WTC11 (cell line): ENCODE data around the gene RASSF4. TPM values are rescaled to one million over a fixed set of nuclear protein-coding genes. Genes with fewer than 3 reads are reported as not detected.
"Not testable (repeated sequence)": the region's sequence is repeated elsewhere in the genome, so short reads cannot be mapped to it uniquely, and the experiment has no call there.

ENCODE experiments used
- ATAC-seq: fragments of 200-7000 bp; cut with Tn5 transposase; 2 replicates; pipeline ENCODE4 v1.10.0; 2021; ENCODE audit warnings: mild to moderate bottlenecking, moderate library complexity
- CTCF ChIA-PET: fragments of 300-600 bp; sonication (Branson Sonifier 250); formaldehyde crosslinking; loops from one replicate; lab custom pipeline; 2021; ENCODE audit warnings: antibody characterized with exemption; lab: Charles Lee
- POLR2A ChIA-PET: fragments of 350-600 bp; sonication (Branson Sonifier 250); formaldehyde crosslinking; loops from one replicate; lab custom pipeline; 2021; ENCODE audit warnings: antibody characterized with exemption; lab: Charles Lee
- DNase-seq: peaks from one replicate; pipeline ENCODE4 v3.0.0; 2021; ENCODE audit warnings: low spot score
- H3K27ac Mint-ChIP-seq: 2 replicates; pipeline ENCODE4 v1.8.0; 2021; ENCODE audit warnings: mixed read lengths
- H3K27me3 Mint-ChIP-seq: 2 replicates; pipeline ENCODE4 v1.8.0; 2021; ENCODE audit warnings: low read depth, mild to moderate bottlenecking, moderate library complexity, mixed read lengths
- H3K36me3 Mint-ChIP-seq: 2 replicates; pipeline ENCODE4 v1.8.0; 2021; ENCODE audit warnings: mixed read lengths
- H3K4me1 Mint-ChIP-seq: 2 replicates; pipeline ENCODE4 v1.8.0; 2022; ENCODE audit warnings: mixed read lengths
- H3K4me3 Mint-ChIP-seq: 2 replicates; pipeline ENCODE4 v1.8.0; 2021; ENCODE audit warnings: mild to moderate bottlenecking, moderate library complexity, mixed read lengths
- H3K9me3 Mint-ChIP-seq: 2 replicates; pipeline ENCODE4 v1.8.0; 2021; ENCODE audit warnings: mixed read lengths
- GABPB1 ChIP-seq: sonication (generic); formaldehyde crosslinking; IDR thresholded peaks from 2 replicates; pipeline ENCODE4 v1.8.1; 2023; ENCODE audit warnings: mild to moderate bottlenecking, missing genetic modification reagents
- OVOL2 ChIP-seq: fragments of 250-450 bp; sonication (Bioruptor Pico); IDR thresholded peaks from 2 replicates; pipeline ENCODE4 v1.9.0; 2021; ENCODE audit warnings: mild to moderate bottlenecking, borderline replicate concordance
- SP1 ChIP-seq: sonication (generic); formaldehyde crosslinking; conservative IDR thresholded peaks from 2 replicates; pipeline ENCODE4 v1.8.1; 2022; ENCODE audit warnings: missing genetic modification reagents
- ZNF232 ChIP-seq: sonication (generic); formaldehyde crosslinking; IDR thresholded peaks from 2 replicates; pipeline ENCODE4 v1.8.0; 2022; ENCODE audit warnings: mild to moderate bottlenecking, missing genetic modification reagents
- ZNF396 ChIP-seq: fragments of 250-450 bp; sonication (Bioruptor Pico); IDR thresholded peaks from 2 replicates; pipeline ENCODE4 v1.8.0; 2021; ENCODE audit warnings: mild to moderate bottlenecking, moderate library complexity, borderline replicate concordance
- total RNA-seq: library from RNA; stranded (reverse); gene quantifications from 3 replicates; pipeline ENCODE4 v1.2.3, GENCODE V29; 2021
- TF ChIP-seq, protein P1 (sequence below): fragments of 200-600 bp; IDR thresholded peaks from 2 replicates; pipeline ENCODE4 v1.8.0; 2022; ENCODE audit warnings: antibody characterized with exemption
- TF ChIP-seq, protein P2 (sequence below): sonication (generic); formaldehyde crosslinking; IDR thresholded peaks from 2 replicates; pipeline ENCODE4 v1.8.1; 2022; ENCODE audit warnings: mild to moderate bottlenecking, missing genetic modification reagents, moderate library complexity, borderline replicate concordance
- TF ChIP-seq, protein P3 (sequence below): sonication (generic); formaldehyde crosslinking; conservative IDR thresholded peaks from 2 replicates; pipeline ENCODE4 v1.8.1; 2022; ENCODE audit warnings: mild to moderate bottlenecking, missing genetic modification reagents
- TF ChIP-seq, protein P4 (sequence below): sonication (generic); formaldehyde crosslinking; IDR thresholded peaks from 2 replicates; pipeline ENCODE4 v1.8.1; 2022; ENCODE audit warnings: low read depth, mild to moderate bottlenecking, moderate library complexity, missing genetic modification reagents, borderline replicate concordance
- TF ChIP-seq, protein P5 (sequence below): sonication (generic); formaldehyde crosslinking; IDR thresholded peaks from 2 replicates; pipeline ENCODE4 v1.8.0; 2023; ENCODE audit warnings: missing genetic modification reagents
- TF ChIP-seq, protein P6 (sequence below): fragments of 250-450 bp; sonication (Bioruptor Pico); IDR thresholded peaks from 2 replicates; pipeline ENCODE4 v1.9.0; 2021; ENCODE audit warnings: mild to moderate bottlenecking, borderline replicate concordance
- TF ChIP-seq, protein P7 (sequence below): sonication (generic); formaldehyde crosslinking; IDR thresholded peaks from 2 replicates; pipeline ENCODE4 v1.8.1; 2022; ENCODE audit warnings: missing genetic modification reagents, borderline replicate concordance
- TF ChIP-seq, protein P8 (sequence below): sonication (generic); formaldehyde crosslinking; IDR thresholded peaks from 2 replicates; pipeline ENCODE4 v1.8.1; 2023; ENCODE audit warnings: mild to moderate bottlenecking, missing genetic modification reagents

RASSF4 gene
- total RNA-seq, 1 experiment from 2014 or later, result 15.7 TPM

DNA sequence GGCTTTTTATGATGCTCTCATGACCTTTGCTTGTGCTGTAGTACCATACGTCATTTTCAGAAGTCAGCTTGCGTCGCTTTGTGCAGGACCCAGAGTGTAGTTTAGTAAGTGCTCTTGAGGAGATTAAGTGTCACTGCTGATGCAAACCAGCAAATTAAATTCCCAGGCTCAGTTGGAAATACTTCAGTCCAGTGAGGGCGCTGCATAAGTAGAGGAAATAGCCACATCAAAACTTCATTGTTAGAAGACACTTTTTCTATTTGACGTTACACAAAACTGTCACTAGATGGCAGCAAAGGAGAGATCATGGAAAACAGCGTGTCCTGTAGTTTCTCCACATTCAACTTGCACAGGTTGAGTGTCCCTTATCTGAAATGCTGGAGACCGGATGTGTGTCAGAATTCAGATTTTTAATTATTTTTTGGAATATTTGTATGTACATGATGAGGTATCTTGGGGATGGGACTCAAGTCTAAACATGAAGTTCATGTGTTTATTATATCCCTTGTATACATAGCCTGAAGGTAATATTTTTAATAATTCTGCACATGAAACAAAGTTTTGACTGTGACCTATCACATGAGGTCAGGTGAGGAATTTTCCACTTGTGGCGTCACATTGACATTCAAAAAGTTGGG, 49.0 kb downstream of the RASSF4 start:
- no peak overlapping the region for H3K4me3 Mint-ChIP-seq
- peaks cover 16% of the 10 kb centered on the region for H3K36me3 Mint-ChIP-seq
- CTCF ChIA-PET, result interaction anchor here (1.6 kb wide), 1 partner anchor 76 kb away, joined by 6 read pairs; no protein-coding TSS in a partner anchor
- peaks cover 3% of the 10 kb centered on the region for H3K9me3 Mint-ChIP-seq
- H3K27ac Mint-ChIP-seq, result no peak overlapping the region
- H3K4me1 Mint-ChIP-seq, result peaks cover 9% of the 10 kb centered on the region
- no peak for TF ChIP-seq SP1 (CRISPR knock-in tag)
- TF ChIP-seq GABPB1 (CRISPR knock-in tag), result 0 out of 2 replicates have a peak, but pooled peaks have one; percentile 16
- TF ChIP-seq, protein P1, sequence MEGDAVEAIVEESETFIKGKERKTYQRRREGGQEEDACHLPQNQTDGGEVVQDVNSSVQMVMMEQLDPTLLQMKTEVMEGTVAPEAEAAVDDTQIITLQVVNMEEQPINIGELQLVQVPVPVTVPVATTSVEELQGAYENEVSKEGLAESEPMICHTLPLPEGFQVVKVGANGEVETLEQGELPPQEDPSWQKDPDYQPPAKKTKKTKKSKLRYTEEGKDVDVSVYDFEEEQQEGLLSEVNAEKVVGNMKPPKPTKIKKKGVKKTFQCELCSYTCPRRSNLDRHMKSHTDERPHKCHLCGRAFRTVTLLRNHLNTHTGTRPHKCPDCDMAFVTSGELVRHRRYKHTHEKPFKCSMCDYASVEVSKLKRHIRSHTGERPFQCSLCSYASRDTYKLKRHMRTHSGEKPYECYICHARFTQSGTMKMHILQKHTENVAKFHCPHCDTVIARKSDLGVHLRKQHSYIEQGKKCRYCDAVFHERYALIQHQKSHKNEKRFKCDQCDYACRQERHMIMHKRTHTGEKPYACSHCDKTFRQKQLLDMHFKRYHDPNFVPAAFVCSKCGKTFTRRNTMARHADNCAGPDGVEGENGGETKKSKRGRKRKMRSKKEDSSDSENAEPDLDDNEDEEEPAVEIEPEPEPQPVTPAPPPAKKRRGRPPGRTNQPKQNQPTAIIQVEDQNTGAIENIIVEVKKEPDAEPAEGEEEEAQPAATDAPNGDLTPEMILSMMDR, result peak; percentile 64
- POLR2A ChIA-PET, result no interaction called here
- peak; percentile 78 for ATAC-seq
- no peak for DNase-seq
- no peaks in the 10 kb centered on the region for H3K27me3 Mint-ChIP-seq

DNA sequence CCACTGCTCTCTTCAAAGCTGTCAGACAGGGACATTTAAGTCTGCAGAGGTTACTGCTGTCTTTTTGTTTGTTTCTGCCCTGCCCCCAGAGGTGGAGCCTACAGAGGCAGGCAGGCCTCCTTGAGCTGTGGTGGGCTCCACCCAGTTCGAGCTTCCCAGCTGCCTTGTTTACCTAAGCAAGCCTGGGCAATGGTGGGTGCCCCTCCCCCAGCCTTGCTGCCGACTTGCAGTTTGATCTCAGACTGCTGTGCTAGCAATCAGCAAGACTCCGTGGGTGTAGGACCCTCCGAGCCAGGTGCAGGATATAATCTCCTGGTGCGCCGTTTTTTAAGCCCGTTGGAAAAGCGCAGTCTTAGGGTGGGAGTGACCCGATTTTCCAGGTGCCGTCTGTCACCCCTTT, 55.0 kb downstream of the RASSF4 start:
- ATAC-seq, POLR2A ChIA-PET, H3K27ac Mint-ChIP-seq, H3K27me3 Mint-ChIP-seq, H3K4me3 Mint-ChIP-seq, DNase-seq, H3K4me1 Mint-ChIP-seq, CTCF ChIA-PET: not testable (repeated sequence)
- Mint-ChIP-seq H3K36me3 (peaks cover 18% of the 10 kb centered on the region), H3K9me3 (peaks cover 26% of the 10 kb centered on the region)

DNA sequence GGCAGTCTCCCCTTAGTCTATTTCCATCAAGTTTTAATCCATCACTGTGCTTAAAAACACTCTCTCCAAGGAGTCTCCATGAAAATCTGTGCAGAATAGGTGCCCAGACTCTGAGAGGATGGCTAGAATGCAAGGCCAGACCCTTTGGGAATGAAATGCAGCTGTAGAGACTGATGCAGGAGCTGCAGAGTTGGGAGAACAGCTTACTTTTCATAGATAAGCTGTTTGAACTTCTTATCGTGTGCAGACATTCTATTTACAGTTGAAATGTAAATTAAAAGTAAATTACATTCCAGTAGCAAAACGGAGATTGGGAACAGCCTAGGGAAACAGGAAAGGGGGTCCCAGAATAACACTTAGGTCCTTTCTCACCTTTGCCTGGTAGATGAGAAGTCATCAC, 56.0 kb downstream of the RASSF4 start:
- DNase-seq (no peak), ATAC-seq (no peak)
- Mint-ChIP-seq H3K4me1 (no peaks in the 10 kb centered on the region), H3K27me3 (no peaks in the 10 kb centered on the region), H3K9me3 (peaks cover 26% of the 10 kb centered on the region), H3K36me3 (peaks cover 18% of the 10 kb centered on the region)
- CTCF ChIA-PET, result no interaction called here
- TF ChIP-seq OVOL2 (CRISPR knock-in tag), result no peak
- TF ChIP-seq, protein P2, sequence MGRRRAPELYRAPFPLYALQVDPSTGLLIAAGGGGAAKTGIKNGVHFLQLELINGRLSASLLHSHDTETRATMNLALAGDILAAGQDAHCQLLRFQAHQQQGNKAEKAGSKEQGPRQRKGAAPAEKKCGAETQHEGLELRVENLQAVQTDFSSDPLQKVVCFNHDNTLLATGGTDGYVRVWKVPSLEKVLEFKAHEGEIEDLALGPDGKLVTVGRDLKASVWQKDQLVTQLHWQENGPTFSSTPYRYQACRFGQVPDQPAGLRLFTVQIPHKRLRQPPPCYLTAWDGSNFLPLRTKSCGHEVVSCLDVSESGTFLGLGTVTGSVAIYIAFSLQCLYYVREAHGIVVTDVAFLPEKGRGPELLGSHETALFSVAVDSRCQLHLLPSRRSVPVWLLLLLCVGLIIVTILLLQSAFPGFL (CRISPR knock-in tag), result no peak
- TF ChIP-seq, protein P3, sequence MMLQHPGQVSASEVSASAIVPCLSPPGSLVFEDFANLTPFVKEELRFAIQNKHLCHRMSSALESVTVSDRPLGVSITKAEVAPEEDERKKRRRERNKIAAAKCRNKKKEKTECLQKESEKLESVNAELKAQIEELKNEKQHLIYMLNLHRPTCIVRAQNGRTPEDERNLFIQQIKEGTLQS (CRISPR knock-in tag), result no peak
- TF ChIP-seq, protein P4, sequence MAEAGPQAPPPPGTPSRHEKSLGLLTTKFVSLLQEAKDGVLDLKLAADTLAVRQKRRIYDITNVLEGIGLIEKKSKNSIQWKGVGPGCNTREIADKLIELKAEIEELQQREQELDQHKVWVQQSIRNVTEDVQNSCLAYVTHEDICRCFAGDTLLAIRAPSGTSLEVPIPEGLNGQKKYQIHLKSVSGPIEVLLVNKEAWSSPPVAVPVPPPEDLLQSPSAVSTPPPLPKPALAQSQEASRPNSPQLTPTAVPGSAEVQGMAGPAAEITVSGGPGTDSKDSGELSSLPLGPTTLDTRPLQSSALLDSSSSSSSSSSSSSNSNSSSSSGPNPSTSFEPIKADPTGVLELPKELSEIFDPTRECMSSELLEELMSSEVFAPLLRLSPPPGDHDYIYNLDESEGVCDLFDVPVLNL (CRISPR knock-in tag), result no peak
- TF ChIP-seq, protein P5, sequence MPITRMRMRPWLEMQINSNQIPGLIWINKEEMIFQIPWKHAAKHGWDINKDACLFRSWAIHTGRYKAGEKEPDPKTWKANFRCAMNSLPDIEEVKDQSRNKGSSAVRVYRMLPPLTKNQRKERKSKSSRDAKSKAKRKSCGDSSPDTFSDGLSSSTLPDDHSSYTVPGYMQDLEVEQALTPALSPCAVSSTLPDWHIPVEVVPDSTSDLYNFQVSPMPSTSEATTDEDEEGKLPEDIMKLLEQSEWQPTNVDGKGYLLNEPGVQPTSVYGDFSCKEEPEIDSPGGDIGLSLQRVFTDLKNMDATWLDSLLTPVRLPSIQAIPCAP (CRISPR knock-in tag), result no peak
- TF ChIP-seq ZNF232, result no peak
- TF ChIP-seq, protein P6, sequence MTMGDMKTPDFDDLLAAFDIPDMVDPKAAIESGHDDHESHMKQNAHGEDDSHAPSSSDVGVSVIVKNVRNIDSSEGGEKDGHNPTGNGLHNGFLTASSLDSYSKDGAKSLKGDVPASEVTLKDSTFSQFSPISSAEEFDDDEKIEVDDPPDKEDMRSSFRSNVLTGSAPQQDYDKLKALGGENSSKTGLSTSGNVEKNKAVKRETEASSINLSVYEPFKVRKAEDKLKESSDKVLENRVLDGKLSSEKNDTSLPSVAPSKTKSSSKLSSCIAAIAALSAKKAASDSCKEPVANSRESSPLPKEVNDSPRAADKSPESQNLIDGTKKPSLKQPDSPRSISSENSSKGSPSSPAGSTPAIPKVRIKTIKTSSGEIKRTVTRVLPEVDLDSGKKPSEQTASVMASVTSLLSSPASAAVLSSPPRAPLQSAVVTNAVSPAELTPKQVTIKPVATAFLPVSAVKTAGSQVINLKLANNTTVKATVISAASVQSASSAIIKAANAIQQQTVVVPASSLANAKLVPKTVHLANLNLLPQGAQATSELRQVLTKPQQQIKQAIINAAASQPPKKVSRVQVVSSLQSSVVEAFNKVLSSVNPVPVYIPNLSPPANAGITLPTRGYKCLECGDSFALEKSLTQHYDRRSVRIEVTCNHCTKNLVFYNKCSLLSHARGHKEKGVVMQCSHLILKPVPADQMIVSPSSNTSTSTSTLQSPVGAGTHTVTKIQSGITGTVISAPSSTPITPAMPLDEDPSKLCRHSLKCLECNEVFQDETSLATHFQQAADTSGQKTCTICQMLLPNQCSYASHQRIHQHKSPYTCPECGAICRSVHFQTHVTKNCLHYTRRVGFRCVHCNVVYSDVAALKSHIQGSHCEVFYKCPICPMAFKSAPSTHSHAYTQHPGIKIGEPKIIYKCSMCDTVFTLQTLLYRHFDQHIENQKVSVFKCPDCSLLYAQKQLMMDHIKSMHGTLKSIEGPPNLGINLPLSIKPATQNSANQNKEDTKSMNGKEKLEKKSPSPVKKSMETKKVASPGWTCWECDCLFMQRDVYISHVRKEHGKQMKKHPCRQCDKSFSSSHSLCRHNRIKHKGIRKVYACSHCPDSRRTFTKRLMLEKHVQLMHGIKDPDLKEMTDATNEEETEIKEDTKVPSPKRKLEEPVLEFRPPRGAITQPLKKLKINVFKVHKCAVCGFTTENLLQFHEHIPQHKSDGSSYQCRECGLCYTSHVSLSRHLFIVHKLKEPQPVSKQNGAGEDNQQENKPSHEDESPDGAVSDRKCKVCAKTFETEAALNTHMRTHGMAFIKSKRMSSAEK (CRISPR knock-in tag), result no peak
- no peak for TF ChIP-seq ZNF396 (CRISPR knock-in tag)
- TF ChIP-seq, protein P7, sequence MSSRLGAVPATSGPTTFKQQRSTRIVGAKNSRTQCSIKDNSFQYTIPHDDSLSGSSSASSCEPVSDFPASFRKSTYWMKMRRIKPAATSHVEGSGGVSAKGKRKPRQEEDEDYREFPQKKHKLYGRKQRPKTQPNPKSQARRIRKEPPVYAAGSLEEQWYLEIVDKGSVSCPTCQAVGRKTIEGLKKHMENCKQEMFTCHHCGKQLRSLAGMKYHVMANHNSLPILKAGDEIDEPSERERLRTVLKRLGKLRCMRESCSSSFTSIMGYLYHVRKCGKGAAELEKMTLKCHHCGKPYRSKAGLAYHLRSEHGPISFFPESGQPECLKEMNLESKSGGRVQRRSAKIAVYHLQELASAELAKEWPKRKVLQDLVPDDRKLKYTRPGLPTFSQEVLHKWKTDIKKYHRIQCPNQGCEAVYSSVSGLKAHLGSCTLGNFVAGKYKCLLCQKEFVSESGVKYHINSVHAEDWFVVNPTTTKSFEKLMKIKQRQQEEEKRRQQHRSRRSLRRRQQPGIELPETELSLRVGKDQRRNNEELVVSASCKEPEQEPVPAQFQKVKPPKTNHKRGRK, result no peak
- TF ChIP-seq, protein P8, sequence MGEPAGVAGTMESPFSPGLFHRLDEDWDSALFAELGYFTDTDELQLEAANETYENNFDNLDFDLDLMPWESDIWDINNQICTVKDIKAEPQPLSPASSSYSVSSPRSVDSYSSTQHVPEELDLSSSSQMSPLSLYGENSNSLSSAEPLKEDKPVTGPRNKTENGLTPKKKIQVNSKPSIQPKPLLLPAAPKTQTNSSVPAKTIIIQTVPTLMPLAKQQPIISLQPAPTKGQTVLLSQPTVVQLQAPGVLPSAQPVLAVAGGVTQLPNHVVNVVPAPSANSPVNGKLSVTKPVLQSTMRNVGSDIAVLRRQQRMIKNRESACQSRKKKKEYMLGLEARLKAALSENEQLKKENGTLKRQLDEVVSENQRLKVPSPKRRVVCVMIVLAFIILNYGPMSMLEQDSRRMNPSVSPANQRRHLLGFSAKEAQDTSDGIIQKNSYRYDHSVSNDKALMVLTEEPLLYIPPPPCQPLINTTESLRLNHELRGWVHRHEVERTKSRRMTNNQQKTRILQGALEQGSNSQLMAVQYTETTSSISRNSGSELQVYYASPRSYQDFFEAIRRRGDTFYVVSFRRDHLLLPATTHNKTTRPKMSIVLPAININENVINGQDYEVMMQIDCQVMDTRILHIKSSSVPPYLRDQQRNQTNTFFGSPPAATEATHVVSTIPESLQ, result no peak
- TF ChIP-seq, all 79 proteins: peak for 0
- no peak overlapping the region for H3K27ac Mint-ChIP-seq
- POLR2A ChIA-PET, result no interaction called here
- no peak overlapping the region for H3K4me3 Mint-ChIP-seq
